Occipital lobe (tissue), 2 donors: ENCODE results near the gene ZNF622. TPM values are rescaled to one million over a fixed set of nuclear protein-coding genes. Genes with fewer than 3 reads are reported as not detected.
"Not testable (repeated sequence)": the region's sequence is repeated elsewhere in the genome, so short reads cannot be mapped to it uniquely, and the experiment has no call there.

Experiments
- DNase-seq: peaks from one replicate; lab custom pipeline; 2025; lab: John Stamatoyannopoulos, UW
- total RNA-seq: library from RNA; depleted of rRNA; stranded (reverse); fragments of >200 nt; gene quantifications from one replicate; pipeline ENCODE4 v1.2.3, GENCODE V29; 2014

ZNF622 gene
- total RNA-seq, 1 donor from 2014 or later = 25.9 TPM

- no peak for DNase-seq
These were observed 15.4 kb upstream of the ZNF622 start for GRCh38 chr5:16480821-16481538.

GRCh38 chr5:16480144-16480543, 14.5 kb upstream of the ZNF622 start:
- DNase-seq = no peak

GRCh38 chr5:16477541-16477940, 11.9 kb upstream of the ZNF622 start:
- no peak for DNase-seq

GRCh38 chr5:16476417-16476816, 10.8 kb upstream of the ZNF622 start:
- not testable (repeated sequence) for DNase-seq

GRCh38 chr5:16471387-16471786, 5.8 kb upstream of the ZNF622 start:
- DNase-seq = no peak

- DNase-seq = no peak
These were observed 2.0 kb upstream of the ZNF622 start for GRCh38 chr5:16467363-16468219.

GRCh38 chr5:16464664-16465543, 696 bp downstream of the ZNF622 start:
- no peak for DNase-seq

GRCh38 chr5:16464231-16464630, 1.4 kb downstream of the ZNF622 start:
- no peak for DNase-seq

- DNase-seq = no peak
These were observed 3.8 kb downstream of the ZNF622 start for GRCh38 chr5:16461782-16462181.

- DNase-seq = no peak
These were observed 4.6 kb downstream of the ZNF622 start for GRCh38 chr5:16461026-16461425.

- no peak for DNase-seq
These were observed 6.1 kb downstream of the ZNF622 start for GRCh38 chr5:16459451-16459850.

- DNase-seq = no peak
These were observed 7.7 kb downstream of the ZNF622 start for GRCh38 chr5:16457853-16458252.

- no peak for DNase-seq
These were observed 8.1 kb downstream of the ZNF622 start for GRCh38 chr5:16457451-16457850.

GRCh38 chr5:16456103-16456832, 9.3 kb downstream of the ZNF622 start:
- no peak for DNase-seq

- DNase-seq = no peak
These were observed 9.9 kb downstream of the ZNF622 start for GRCh38 chr5:16455668-16456067.

- no peak for DNase-seq
These were observed 10.9 kb downstream of the ZNF622 start for GRCh38 chr5:16454686-16455085.

- no peak for DNase-seq
These were observed 12.0 kb downstream of the ZNF622 start for GRCh38 chr5:16453609-16454008.

GRCh38 chr5:16450163-16450562, 15.4 kb downstream of the ZNF622 start:
- no peak for DNase-seq

GRCh38 chr5:16446993-16447392, 18.6 kb downstream of the ZNF622 start:
- DNase-seq = no peak

- no peak for DNase-seq
These were observed 27.6 kb downstream of the ZNF622 start for GRCh38 chr5:16437977-16438376.

- DNase-seq = not testable (repeated sequence)
These were observed 29.4 kb downstream of the ZNF622 start for GRCh38 chr5:16436065-16436682.
